NT2/D1 (cell line): ENCODE data around the gene LTBR.

Experiments used
- SUZ12 ChIP-seq: IDR thresholded peaks from 2 replicates; pipeline ENCODE4 v1.6.1; 2011; ENCODE audit not compliant: insufficient read length, insufficient read depth; ENCODE audit errors: extremely low read depth
- YY1 ChIP-seq: IDR thresholded peaks from 2 replicates; pipeline ENCODE4 v1.6.1; 2011; ENCODE audit not compliant: insufficient read length, insufficient read depth
- ZNF274 ChIP-seq: IDR thresholded peaks from 2 replicates; pipeline ENCODE4 v1.6.1; 2011; ENCODE audit warnings: mild to moderate bottlenecking, low read depth, low read length

- TF ChIP-seq ZNF274: no peak
- no peak for TF ChIP-seq YY1
- no peak for TF ChIP-seq SUZ12
Measured at GRCh38 chr12:6343518-6343917, 40.4 kb upstream of the LTBR start.
